GM18505 (cell line): Measurements from ENCODE around the gene TCEA3.

ENCODE experiments used
- ATAC-seq: cut with Tn5 transposase; IDR thresholded peaks from one replicate; pipeline ENCODE4 v1.9.1; 2021; ENCODE audit not compliant: unreplicated experiment
- POLR2A ChIP-seq: IDR thresholded peaks from 4 replicates; pipeline ENCODE4 v1.6.1; 2011; ENCODE audit warnings: borderline replicate concordance; ENCODE audit not compliant: insufficient read depth, insufficient read length; ENCODE audit errors: extremely low read depth

TCEA3 gene

GRCh38 chr1:23352096-23352695 lies 72.4 kb downstream of the TCEA3 start:
- no peak for TF ChIP-seq POLR2A
- ATAC-seq, result no peak

GRCh38 chr1:23345920-23346319 lies 78.6 kb downstream of the TCEA3 start:
- TF ChIP-seq POLR2A, result no peak
- ATAC-seq, result no peak

- no peak for ATAC-seq
- no peak for TF ChIP-seq POLR2A
These were observed 79.5 kb downstream of the TCEA3 start for GRCh38 chr1:23344987-23345472.

GRCh38 chr1:23344111-23344986 lies 80.2 kb downstream of the TCEA3 start, which contains the start of gene HNRNPR:
TSS of gene HNRNPR (minus strand) at chr1:23344284. CDS start at chr1:23341008, 3,276 bp downstream.
- TF ChIP-seq POLR2A, result peak; percentile 88
- ATAC-seq, result peak; percentile 89

GRCh38 chr1:23343221-23344110 lies 81.1 kb downstream of the TCEA3 start:
- peak; percentile 22 for ATAC-seq

GRCh38 chr1:23341931-23342692 lies 82.4 kb downstream of the TCEA3 start:
- TF ChIP-seq POLR2A, result no peak
- no peak for ATAC-seq

More at GRCh38 chr1:23343221-23344110, 81.1 kb downstream of the TCEA3 start:
- peak; percentile 13 for TF ChIP-seq POLR2A

GRCh38 chr1:23339632-23340031 lies 84.9 kb downstream of the TCEA3 start:
- ATAC-seq, result no peak

GRCh38 chr1:23337869-23338268 lies 86.7 kb downstream of the TCEA3 start:
- no peak for ATAC-seq
- no peak for TF ChIP-seq POLR2A

More at GRCh38 chr1:23339632-23340031, 84.9 kb downstream of the TCEA3 start:
- TF ChIP-seq POLR2A, result no peak

- no peak for ATAC-seq
- no peak for TF ChIP-seq POLR2A
These were observed 92.8 kb downstream of the TCEA3 start for GRCh38 chr1:23331713-23332112.
